ENCODE results near the gene CALML4.
"Not testable (repeated sequence)": the region's sequence is repeated elsewhere in the genome, so short reads cannot be mapped to it uniquely, and the experiment has no call there.

CALML4 gene

GRCh38 chr15:68204776-68205557, at the start of gene CALML4:
TSS of gene CALML4 (minus strand) at chr15:68205332. CDS start at chr15:68205247, 85 bp downstream.
- no peak for FAIRE-seq

- FAIRE-seq, result no peak
Observed at GRCh38 chr15:68252925-68253534, 47.9 kb upstream of the CALML4 start.

- no peak for FAIRE-seq
Observed at GRCh38 chr15:68249058-68249713, 44.1 kb upstream of the CALML4 start.

GRCh38 chr15:68244235-68244634, 39.1 kb upstream of the CALML4 start:
- FAIRE-seq, result no peak

- no peak for FAIRE-seq
Observed at GRCh38 chr15:68241088-68241935, 36.2 kb upstream of the CALML4 start.

GRCh38 chr15:68239025-68239424, 33.9 kb upstream of the CALML4 start:
- peak; percentile 66 for FAIRE-seq

- FAIRE-seq, result no peak
Observed at GRCh38 chr15:68235022-68235421, 29.9 kb upstream of the CALML4 start.

- not testable (repeated sequence) for FAIRE-seq
Observed at GRCh38 chr15:68234520-68234919, 29.4 kb upstream of the CALML4 start.

GRCh38 chr15:68234060-68234459, 28.9 kb upstream of the CALML4 start:
- FAIRE-seq, result no peak

GRCh38 chr15:68232937-68233336, 27.8 kb upstream of the CALML4 start:
- no peak for FAIRE-seq

- no peak for FAIRE-seq
Observed at GRCh38 chr15:68232449-68232848, 27.3 kb upstream of the CALML4 start.

GRCh38 chr15:68231102-68231818, 26.1 kb upstream of the CALML4 start:
- FAIRE-seq, result no peak

- no peak for FAIRE-seq
Observed at GRCh38 chr15:68230157-68231100, 25.3 kb upstream of the CALML4 start.

GRCh38 chr15:68229386-68230156, 24.4 kb upstream of the CALML4 start, which contains the start of gene CLN6:
TSS of gene CLN6 (minus strand) at chr15:68229728. CDS start at chr15:68229584, 144 bp downstream.
- no peak for FAIRE-seq

GRCh38 chr15:68228971-68229385, 23.8 kb upstream of the CALML4 start:
- FAIRE-seq, result no peak

- no peak for FAIRE-seq
Observed at GRCh38 chr15:68228143-68228970, 23.2 kb upstream of the CALML4 start.

GRCh38 chr15:68227643-68228142, 22.6 kb upstream of the CALML4 start:
- no peak for FAIRE-seq

GRCh38 chr15:68225442-68225841, 20.3 kb upstream of the CALML4 start:
- not testable (repeated sequence) for FAIRE-seq

Measured in colon (tissue), 2 donors.